Heart right ventricle (tissue), 16 donors: ENCODE results near the gene TRIM66. TPM values are rescaled to one million over a fixed set of nuclear protein-coding genes. Genes with fewer than 3 reads are reported as not detected.

Source experiments
- ATAC-seq, 8 donors: fragments of 200-7000 bp; cut with Tn5 transposase; one replicate each; pipeline ENCODE4 v1.9.1; 2020; ENCODE audit warnings: mild to moderate bottlenecking in 8 of 8, moderate library complexity in 8 of 8, moderate number of reproducible peaks in 1 of 8
- DNase-seq, 2 donors: peaks; one replicate each; pipeline ENCODE4 v3.0.0-alpha.2; 2020
- H3K27ac ChIP-seq, 10 donors: fragments of 200-600 bp; sonication (generic) in 2 of 10; one replicate each; pipeline versions ENCODE4 v1.5.0 to v1.8.0; 2020 to 2022; ENCODE audit warnings: mild to moderate bottlenecking in 3 of 10
- H3K27me3 ChIP-seq, 7 donors: fragments of 200-600 bp; one replicate each; pipeline ENCODE4 v1.8.0; 2021 to 2022; ENCODE audit warnings: mild to moderate bottlenecking in 2 of 7
- H3K36me3 ChIP-seq, 9 donors: fragments of 200-600 bp; sonication (generic) in 1 of 9; one replicate each; pipeline versions ENCODE4 v1.5.0 to v1.8.0; 2020 to 2022; ENCODE audit warnings: mild to moderate bottlenecking in 2 of 9
- H3K4me1 ChIP-seq, 9 donors: fragments of 200-600 bp; sonication (generic) in 1 of 9; one replicate each; pipeline versions ENCODE4 v1.5.0 to v1.8.0; 2020 to 2022; ENCODE audit warnings: mild to moderate bottlenecking in 4 of 9
- H3K4me3 ChIP-seq, 10 donors: fragments of 200-600 bp; sonication (generic) in 2 of 10; one replicate each; pipeline versions ENCODE4 v1.5.0 to v1.8.0; 2020 to 2022; ENCODE audit warnings: mild to moderate bottlenecking in 7 of 10, moderate library complexity in 2 of 10
- H3K9me3 ChIP-seq, 11 donors: fragments of 200-600 bp in 10 of 11; sonication (generic) in 2 of 11; one replicate each; pipeline versions ENCODE4 v1.5.0 to v1.8.0; 2013 to 2022; ENCODE audit warnings: mild to moderate bottlenecking in 2 of 11, control low read depth in 1 of 11, moderate library complexity in 1 of 11
- CTCF ChIP-seq, 9 donors: fragments of 200-600 bp; sonication (generic) in 2 of 9; IDR thresholded peaks; one replicate each; pipeline versions ENCODE4 v1.5.0 to v1.8.0; 2021 to 2022; ENCODE audit warnings: antibody characterized with exemption in 9 of 9, mild to moderate bottlenecking in 5 of 9, moderate library complexity in 1 of 9
- WGBS, 2 donors: extraction: QIAGEN DNeasy Blood & Tissue Kit; methylation state at CpG; one replicate each; pipeline ENCODE4 v1.1.7; 2013; ENCODE audit warnings: inconsistent platforms in 1 of 2; 5-methylcytosine and 5-hydroxymethylcytosine counted together
- intact Hi-C, 10 donors: fragments of 100-400 bp; cut with DNase I; formaldehyde crosslinking; loops; one replicate each; pipeline versions ENCODE4 v1.11.1 to v1.14.2; 2022
- polyA plus RNA-seq, 2 donors: library from polyadenylated mRNA; stranded (reverse); fragments of 200-250 nt; gene quantifications; one replicate each; pipeline ENCODE4 v1.2.3, GENCODE V29; 2013
- total RNA-seq, 10 donors: library from RNA; stranded (reverse); fragmentation: NEBNext Ultra II Directional in 3 of 10; extraction: Animal tissue kit (Norgen Biotek cat#: 25700) in 3 of 10; gene quantifications; one replicate each; pipeline versions ENCODE4 v1.2.1 to v1.2.4, GENCODE V29; 2021 to 2023
- donor health status: Arrhythmogenic right ventricular cardiomyopathy.
- donor health status: ischemic (EF 13 %, LVEDD 7.1; RV severe dilation, severe dysfunction).
- donor health status: healthy with polysubstance abuse.
- donor health status: DM: no; HTN: yes; CAD: no.
- donor health status: DM: no; HTN: no; CAD: no.
- donor health status: ischemic (EF 25% LVEDD 6.9; RV normal size, moderate dysfunction).
- donor health status: ischemic (EF 25% LVEDD 5.7; RV mildly dilated, moderate dysfunction).
- donor health status: healthy.
- donor health status: DM: yes; HTN: yes; CAD: no.
- donor health status: Ischemic cardiomyopathy.
- donor health status: ischemic (EF 35%, LVEDD 5.7; RV mildly dilated, moderate dysfunction).
- donor health status: nonischemic (EF 11% LVEDD 7.7; RV severe dilation, severe dysfunction).
- donor health status: DM: yes; HTN: yes; CAD: no.
- donor health status: PGD.
- donor health status: ischemic (EF 29% LVEDD 5.4; RV normal size, mild dysfunction).
- donor health status: nonischemic (EF 23%, LVEDD 6.1; RV moderate dilation, normal function).

The TRIM66 gene
- total and polyA plus RNA-seq, 12 donors = 0.33 to 7.4 (median 2.8) TPM

GRCh38 chr11:8690374-8691342, 8.2 kb upstream of the TRIM66 start:
- no peak for ATAC-seq
- intact Hi-C loops = loop anchor here in 1 of 10 donors (10.0 kb wide), 1 partner anchor 124 kb away; a partner anchor contains a TSS
- H3K27ac ChIP-seq = no peak overlapping the region
- no peaks in the 10 kb centered on the region for H3K9me3 ChIP-seq
- H3K36me3 ChIP-seq = peaks cover 0 to 74% (median 44%) of the 10 kb centered on the region in 9 donors
- no peak for TF ChIP-seq CTCF (IDR thresholded peaks at IDR 0.05)
- 91 to 92% methylated on average over 4 of the region's 4 CpGs for WGBS, 2 donors
- no peaks in the 10 kb centered on the region for H3K27me3 ChIP-seq
- H3K4me3 ChIP-seq = no peak overlapping the region
- peaks cover 3 to 31% (median 14%) of the 10 kb centered on the region in 9 donors for H3K4me1 ChIP-seq
- DNase-seq = no peak

DNA sequence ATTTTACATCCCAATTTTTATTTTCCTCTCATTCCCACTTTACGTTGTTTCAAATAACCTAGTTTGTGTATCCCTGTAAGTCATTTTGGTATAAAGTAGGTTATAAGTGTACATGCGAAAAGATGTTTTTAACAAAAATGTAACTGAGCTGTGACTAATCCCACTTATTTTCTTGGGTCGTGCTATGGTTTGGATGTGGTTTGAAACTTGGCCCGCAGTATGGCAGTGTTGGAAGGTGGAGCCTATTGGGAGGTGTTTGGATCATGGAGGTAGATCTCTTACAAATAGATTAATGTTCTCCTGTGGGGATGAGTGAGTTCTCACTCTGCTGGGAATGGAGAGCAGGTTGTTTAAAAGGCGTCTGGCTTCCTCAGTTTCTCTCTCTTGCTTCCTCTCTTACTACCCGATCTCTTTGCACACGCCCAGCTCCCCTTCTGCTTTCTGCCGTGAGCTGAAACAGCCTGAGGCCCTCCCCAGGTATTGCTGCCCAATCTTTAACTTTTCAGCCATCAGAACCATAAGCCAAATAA, 7.3 kb upstream of the TRIM66 start:
- H3K4me3 ChIP-seq = peak overlapping the region in 3 of 10 donors; percentile 65 to 74 (median 65)

GRCh38 chr11:8688414-8689362, 6.2 kb upstream of the TRIM66 start:
- H3K36me3 ChIP-seq = peaks cover 0 to 74% (median 43%) of the 10 kb centered on the region in 9 donors
- TF ChIP-seq CTCF (IDR thresholded peaks at IDR 0.05) = peak in 4 of 9 donors; percentile 25 to 60 (median 48)
- 2 to 3% methylated on average over 56 of the region's 56 CpGs for WGBS, 2 donors
- ATAC-seq (peak; percentile 96 to 99 (median 98)), DNase-seq (peak; percentile 95)
- peak overlapping the region; percentile 15 to 74 (median 62) for H3K4me3 ChIP-seq
- no peaks in the 10 kb centered on the region for H3K27me3 ChIP-seq
- H3K27ac ChIP-seq = peak overlapping the region; percentile 72 to 90 (median 84)
- H3K4me1 ChIP-seq = peaks cover 9 to 48% (median 30%) of the 10 kb centered on the region in 9 donors
- no peaks in the 10 kb centered on the region for H3K9me3 ChIP-seq
- intact Hi-C loops = loop anchor here in 7 of 10 donors (2.0 to 10.0 kb wide), 9 partner anchors 114 to 276 kb away; partner anchors contain the start of genes AKIP1 (in 3 of the 7) and TMEM9B (in 3 of the 7)

More for the DNA sequence above, 7.3 kb upstream of the TRIM66 start:
- no peak for ATAC-seq
- intact Hi-C loops = loop anchor here in 8 of 10 donors (2.0 to 10.0 kb wide), 10 partner anchors 115 to 275 kb away; partner anchors contain the start of genes AKIP1 (in 3 of the 8) and TMEM9B (in 3 of the 8)
- WGBS, 2 donors = 92 to 94% methylated on average over 8 of the region's 8 CpGs
- H3K4me1 ChIP-seq = peaks cover 3 to 37% (median 19%) of the 10 kb centered on the region in 9 donors
- peak overlapping the region in 1 of 10 donors; percentile 87 for H3K27ac ChIP-seq
- peaks cover 0 to 74% (median 45%) of the 10 kb centered on the region in 9 donors for H3K36me3 ChIP-seq
- no peaks in the 10 kb centered on the region for H3K9me3 ChIP-seq
- DNase-seq = no peak
- no peak for TF ChIP-seq CTCF (IDR thresholded peaks at IDR 0.05)
- no peaks in the 10 kb centered on the region for H3K27me3 ChIP-seq
